NT2/D1 (cell line): ENCODE results near the gene CCSER1.

Experiments used
- YY1 ChIP-seq: IDR thresholded peaks from 2 replicates; pipeline ENCODE4 v1.6.1; 2011; ENCODE audit not compliant: insufficient read length, insufficient read depth
- ZNF274 ChIP-seq: IDR thresholded peaks from 2 replicates; pipeline ENCODE4 v1.6.1; 2011; ENCODE audit warnings: mild to moderate bottlenecking, low read depth, low read length

- no peak for TF ChIP-seq YY1
- no peak for TF ChIP-seq ZNF274
Observed at GRCh38 chr4:91207535-91207934, 1080.3 kb downstream of the CCSER1 start.
